Stimulated activated CD4-positive, alpha-beta T cell treated with anti-CD3 and anti-CD28 coated beads, Interleukin-2, amount 100 ng/mL, for 24 hours (primary cell): ENCODE data around the gene APBA2.

Experiments used
- DNase-seq, 2 donors: peaks; one replicate each; pipeline ENCODE4 v3.0.0-alpha.2; 2020

APBA2 gene

DNA sequence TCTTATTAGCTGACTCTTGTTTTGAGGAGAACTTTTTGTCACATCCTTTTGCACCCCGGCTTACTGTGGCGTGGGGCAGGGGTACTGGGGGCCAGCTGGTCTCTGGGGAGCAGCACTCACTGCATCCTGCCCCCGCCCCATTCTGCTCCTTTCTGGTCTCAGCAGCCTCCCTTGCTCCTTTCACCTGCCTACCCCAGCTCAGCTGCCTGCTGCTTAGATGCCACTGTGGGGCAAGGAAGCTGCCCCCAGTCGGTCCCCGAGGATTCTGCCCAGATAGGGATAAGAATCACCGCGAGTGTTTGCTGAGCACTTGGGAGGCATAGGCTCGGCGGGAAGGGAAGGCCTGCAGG lies 32.0 kb downstream of the APBA2 start:
- DNase-seq = no peak

GRCh38 chr15:28918141-28918983 lies 32.6 kb downstream of the APBA2 start:
- no peak for DNase-seq

DNA sequence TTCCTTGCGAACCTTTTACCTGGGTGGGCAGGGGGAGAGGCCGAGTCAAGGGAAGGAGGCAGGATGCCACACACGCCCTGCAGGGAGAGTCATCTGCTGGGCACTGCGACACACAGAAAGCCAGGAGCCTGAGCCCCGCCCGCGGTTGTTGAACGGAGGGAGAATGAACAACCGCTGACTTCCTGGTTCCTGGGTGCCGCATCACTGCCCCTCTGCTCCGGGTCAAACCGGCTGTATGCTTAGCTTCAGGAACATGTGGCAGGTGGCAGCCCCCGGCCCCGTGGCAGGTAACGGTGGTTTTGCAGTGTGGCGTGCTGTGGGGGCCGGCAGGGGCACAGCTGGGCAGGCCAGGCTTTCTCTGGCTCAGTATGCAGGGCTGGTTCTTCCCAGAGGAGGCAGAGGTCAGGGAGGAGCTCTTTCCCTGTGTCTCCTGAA lies 33.4 kb downstream of the APBA2 start:
- DNase-seq = peak; percentile 41 to 63

DNA sequence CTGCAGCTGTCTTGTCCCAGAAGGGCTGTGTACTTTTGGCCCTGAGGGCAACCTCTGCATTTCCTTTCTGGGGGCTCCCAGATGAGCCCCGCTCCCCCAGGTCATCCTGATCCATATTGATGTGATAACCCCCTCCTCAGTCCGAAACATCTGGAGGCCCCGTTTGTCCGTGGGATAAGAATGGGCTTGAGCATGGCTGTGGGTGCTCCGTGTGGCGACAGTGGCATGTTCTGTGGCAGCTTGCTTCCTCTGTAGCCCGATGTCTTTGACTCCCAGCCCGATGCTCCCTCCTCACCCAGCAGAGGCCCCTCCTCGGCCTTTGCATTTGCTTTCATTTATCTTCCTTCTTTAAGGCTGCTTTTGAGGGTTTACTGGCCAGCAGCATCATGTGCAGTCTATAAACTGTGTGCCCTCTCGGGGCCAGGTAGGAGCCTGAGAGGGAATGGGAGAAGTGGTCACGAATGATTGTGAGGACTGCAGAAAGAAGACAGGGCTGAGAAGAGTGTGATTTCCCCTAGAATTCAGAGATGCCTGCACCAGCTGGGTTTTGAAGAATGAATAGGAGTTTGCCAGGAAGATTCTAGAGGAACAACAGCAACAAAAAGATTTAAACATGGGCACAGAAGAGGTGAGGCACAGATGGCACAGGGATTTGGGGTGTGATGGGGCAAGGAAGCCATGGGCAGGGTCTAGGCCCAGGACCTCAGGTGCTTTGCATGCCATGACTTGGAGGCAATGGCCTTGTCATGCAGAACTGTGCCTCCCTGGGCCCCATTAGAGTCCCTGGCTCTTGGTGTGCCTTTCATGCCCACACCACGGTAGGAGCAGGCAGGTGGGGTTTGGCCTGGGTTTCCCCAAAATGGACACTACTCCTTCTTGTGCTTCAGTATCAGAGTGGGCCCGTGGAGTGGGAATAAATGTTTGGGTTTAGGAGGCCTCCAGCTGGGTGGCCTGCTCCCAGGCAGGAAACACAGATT lies 34.2 kb downstream of the APBA2 start:
- DNase-seq = no peak

GRCh38 chr15:28920781-28921331 lies 35.1 kb downstream of the APBA2 start:
- no peak for DNase-seq

- no peak for DNase-seq
These were observed 35.6 kb downstream of the APBA2 start for GRCh38 chr15:28921336-28921735.

GRCh38 chr15:28921919-28922706 lies 36.3 kb downstream of the APBA2 start:
- DNase-seq = no peak

- no peak for DNase-seq
These were observed 36.9 kb downstream of the APBA2 start for GRCh38 chr15:28922707-28923012.

GRCh38 chr15:28923726-28924280 lies 38.0 kb downstream of the APBA2 start:
- no peak for DNase-seq

GRCh38 chr15:28927043-28927442 lies 41.3 kb downstream of the APBA2 start:
- no peak for DNase-seq

DNA sequence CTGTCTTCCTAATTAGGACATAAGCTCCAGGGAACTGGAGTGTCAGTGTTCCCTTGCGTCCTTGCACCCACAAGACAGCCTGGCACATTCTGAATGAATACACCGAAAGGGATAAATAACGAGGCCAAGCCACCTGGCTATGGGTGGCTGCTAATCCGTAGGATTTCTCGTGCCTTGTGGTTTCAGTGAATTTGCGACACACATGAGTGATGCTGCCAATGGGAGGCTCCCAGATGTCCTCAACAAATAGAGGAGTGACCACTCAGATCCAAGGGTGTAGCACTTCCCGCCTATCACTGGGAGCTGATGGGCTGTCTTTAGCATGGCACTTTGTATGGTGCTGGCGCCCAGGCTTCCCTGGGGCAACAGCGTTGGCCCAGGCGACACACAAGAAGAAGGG lies 43.4 kb downstream of the APBA2 start:
- DNase-seq = no peak

DNA sequence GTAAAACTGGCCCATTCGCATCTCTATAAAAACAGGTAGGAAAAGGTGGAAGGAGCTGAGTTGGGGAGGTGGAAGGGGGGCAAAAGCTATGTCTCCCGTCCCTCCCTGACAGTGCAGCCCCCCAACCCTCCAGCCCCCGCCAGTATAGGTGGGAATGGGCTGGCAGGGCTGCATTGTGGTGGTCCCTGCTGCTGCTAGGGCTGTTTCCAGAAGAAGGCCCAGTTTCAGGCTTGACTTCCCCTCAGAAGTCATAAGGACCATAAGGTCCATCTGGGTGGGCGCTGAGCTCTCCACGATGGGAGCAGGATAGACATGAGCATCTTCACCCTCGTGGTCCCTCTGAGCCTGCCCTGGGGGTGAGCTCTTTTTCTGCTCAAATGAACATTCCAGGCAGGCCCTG lies 44.2 kb downstream of the APBA2 start:
- no peak for DNase-seq

GRCh38 chr15:28930476-28931291 lies 44.9 kb downstream of the APBA2 start:
- no peak for DNase-seq

DNA sequence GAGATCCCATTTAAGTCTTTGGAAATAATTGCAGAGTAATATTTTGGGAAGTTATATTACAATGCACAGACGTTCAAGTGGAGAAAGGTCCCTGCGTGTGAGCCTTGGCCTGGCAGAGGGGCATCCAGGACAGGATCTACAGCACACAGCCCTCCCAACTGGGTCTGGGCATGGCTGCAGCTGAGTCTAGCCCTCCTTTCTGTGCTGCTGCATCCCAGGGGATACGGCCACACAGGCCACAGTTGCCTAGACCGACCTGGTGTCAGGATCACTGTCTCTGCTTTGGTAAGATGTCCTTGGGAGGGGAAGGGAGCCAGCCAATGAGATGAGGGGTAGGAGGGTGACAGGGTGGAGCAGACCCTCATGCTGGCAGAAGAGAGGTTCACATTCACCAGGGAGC lies 46.1 kb downstream of the APBA2 start:
- no peak for DNase-seq

- DNase-seq = no peak
These were observed 46.6 kb downstream of the APBA2 start for GRCh38 chr15:28932361-28932760.

- no peak for DNase-seq
These were observed 48.1 kb downstream of the APBA2 start for GRCh38 chr15:28933710-28934445.

- no peak for DNase-seq
These were observed 48.9 kb downstream of the APBA2 start for GRCh38 chr15:28934645-28935044.

DNA sequence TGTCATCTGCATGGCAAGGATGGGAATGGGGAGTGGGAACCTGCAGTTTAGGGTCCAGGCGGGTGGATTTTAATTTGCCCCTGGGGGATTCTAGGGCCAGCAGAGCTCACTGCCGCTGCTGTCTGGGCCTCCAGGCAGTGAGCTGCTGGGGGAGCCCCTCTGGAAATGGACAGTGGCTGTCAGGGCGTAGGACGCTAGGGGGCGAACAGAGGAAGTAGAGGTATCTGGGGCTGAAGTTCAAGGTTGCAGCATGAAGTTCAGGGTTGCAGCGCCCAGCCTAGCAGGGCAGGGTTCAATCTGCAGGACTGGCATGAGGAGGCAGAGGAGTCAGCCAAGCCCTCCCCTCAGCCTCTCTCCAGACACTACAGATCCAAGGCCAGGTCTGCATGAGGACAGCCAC lies 49.5 kb downstream of the APBA2 start:
- peak; percentile 39 to 55 for DNase-seq

DNA sequence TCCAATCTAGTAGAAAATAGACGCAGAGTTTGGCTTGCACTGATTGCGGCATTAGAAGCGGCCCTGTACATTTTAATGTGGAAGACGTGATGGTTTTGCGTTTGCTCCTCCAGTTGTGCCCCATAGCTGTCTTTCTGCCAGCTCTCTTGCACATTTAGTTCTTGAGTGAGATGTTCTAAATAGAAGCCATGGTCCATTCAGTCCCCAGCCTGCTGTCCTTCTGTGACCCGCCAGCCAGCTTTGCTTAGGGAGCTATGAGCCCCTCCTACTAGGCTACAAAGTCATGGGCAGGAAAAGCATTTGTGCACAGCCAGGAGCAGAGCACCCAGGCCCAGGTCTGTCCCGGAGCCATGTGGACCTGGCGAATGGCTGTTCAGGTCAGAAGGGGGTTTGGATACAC lies 50.3 kb downstream of the APBA2 start:
- no peak for DNase-seq

- DNase-seq = no peak
These were observed 50.7 kb downstream of the APBA2 start for GRCh38 chr15:28936481-28936881.

- DNase-seq = no peak
These were observed 51.5 kb downstream of the APBA2 start for GRCh38 chr15:28937271-28937670.
